Measurements from ENCODE around the gene AP4S1. TPM values are rescaled to one million over a fixed set of nuclear protein-coding genes. Genes with fewer than 3 reads are reported as not detected.

The AP4S1 gene
- total and polyA plus RNA-seq, 8 donors: 0.45 to 15.6 (median 5.0) TPM; not detected in 1

DNA sequence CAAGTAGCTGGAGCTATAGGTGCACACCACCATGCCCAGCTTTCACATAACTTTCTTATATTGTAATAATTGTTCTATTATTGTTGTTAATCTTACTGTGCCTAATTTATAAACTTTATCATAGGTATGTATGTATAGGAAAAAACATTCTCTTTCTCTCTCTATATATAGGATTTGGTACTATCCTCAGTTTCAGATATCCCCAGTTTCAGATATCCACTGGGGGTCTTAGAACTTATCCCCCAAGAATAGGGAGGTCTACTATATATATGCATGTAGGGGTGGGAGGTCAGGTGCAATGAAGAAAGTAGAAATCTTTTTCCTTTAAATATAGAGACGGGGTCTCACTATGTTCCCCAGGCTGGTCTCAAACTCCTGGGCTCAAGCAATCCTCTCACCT lies 71.6 kb downstream of the AP4S1 start:
- Histone ChIP-seq H3K4me3 (no peak overlapping the region), H3K36me3 (peaks cover 33 to 59% (median 58%) of the 10 kb centered on the region in 4 donors), H3K9me3 (no peaks in the 10 kb centered on the region), H3K27ac (no peak overlapping the region), H3K27me3 (no peaks in the 10 kb centered on the region), H3K4me1 (peaks cover 0 to under 1% (median 0%) of the 10 kb centered on the region in 4 donors)
- WGBS, 5 donors: 95 to 100% (median 100%) methylated on average over 1 of the region's 1 CpG
- no peak for TF ChIP-seq POLR2AphosphoS5 (IDR thresholded peaks at IDR 0.05)
- no peak for TF ChIP-seq POLR2A (IDR thresholded peaks at IDR 0.05)
- TF ChIP-seq, protein P1, sequence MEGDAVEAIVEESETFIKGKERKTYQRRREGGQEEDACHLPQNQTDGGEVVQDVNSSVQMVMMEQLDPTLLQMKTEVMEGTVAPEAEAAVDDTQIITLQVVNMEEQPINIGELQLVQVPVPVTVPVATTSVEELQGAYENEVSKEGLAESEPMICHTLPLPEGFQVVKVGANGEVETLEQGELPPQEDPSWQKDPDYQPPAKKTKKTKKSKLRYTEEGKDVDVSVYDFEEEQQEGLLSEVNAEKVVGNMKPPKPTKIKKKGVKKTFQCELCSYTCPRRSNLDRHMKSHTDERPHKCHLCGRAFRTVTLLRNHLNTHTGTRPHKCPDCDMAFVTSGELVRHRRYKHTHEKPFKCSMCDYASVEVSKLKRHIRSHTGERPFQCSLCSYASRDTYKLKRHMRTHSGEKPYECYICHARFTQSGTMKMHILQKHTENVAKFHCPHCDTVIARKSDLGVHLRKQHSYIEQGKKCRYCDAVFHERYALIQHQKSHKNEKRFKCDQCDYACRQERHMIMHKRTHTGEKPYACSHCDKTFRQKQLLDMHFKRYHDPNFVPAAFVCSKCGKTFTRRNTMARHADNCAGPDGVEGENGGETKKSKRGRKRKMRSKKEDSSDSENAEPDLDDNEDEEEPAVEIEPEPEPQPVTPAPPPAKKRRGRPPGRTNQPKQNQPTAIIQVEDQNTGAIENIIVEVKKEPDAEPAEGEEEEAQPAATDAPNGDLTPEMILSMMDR (IDR thresholded peaks at IDR 0.05): no peak
- no peak for TF ChIP-seq EP300 (IDR thresholded peaks at IDR 0.05)
- intact Hi-C loops (cut with DNase I; ENCODE audit: low total_unique reads): no loop called here
- no peak for DNase-seq

DNA sequence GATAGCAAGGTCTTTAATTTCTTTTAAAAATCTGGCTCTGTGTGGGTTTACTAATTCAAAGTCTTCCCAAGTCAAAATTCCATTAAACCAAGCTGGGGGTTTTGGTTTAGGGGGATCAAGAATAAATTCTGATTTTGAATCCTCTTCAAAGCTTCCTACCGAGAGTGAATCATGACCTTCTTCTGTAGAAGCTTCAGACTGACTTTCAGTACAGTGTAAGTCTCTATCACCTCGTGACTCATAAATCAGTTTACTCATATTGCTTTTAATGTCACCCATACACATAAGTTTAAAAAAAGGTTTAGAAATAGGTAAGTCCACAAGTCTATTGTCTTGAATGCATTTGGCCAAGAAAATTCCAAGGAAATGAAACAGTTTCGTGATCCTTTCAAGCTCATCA lies 81.3 kb downstream of the AP4S1 start:
- no peaks in the 10 kb centered on the region for H3K4me1 ChIP-seq
- DNase-seq: no peak
- H3K4me3 ChIP-seq: no peak overlapping the region
- H3K27me3 ChIP-seq: no peaks in the 10 kb centered on the region
- peaks cover 67 to 100% (median 100%) of the 10 kb centered on the region in 4 donors for H3K36me3 ChIP-seq
- no peaks in the 10 kb centered on the region for H3K9me3 ChIP-seq
- 75 to 93% (median 84%) methylated on average over 3 of the region's 3 CpGs for WGBS, 5 donors
- intact Hi-C loops (cut with DNase I; ENCODE audit: low total_unique reads): no loop called here
- TF ChIP-seq EP300 (IDR thresholded peaks at IDR 0.05): no peak
- H3K27ac ChIP-seq: no peak overlapping the region

DNA sequence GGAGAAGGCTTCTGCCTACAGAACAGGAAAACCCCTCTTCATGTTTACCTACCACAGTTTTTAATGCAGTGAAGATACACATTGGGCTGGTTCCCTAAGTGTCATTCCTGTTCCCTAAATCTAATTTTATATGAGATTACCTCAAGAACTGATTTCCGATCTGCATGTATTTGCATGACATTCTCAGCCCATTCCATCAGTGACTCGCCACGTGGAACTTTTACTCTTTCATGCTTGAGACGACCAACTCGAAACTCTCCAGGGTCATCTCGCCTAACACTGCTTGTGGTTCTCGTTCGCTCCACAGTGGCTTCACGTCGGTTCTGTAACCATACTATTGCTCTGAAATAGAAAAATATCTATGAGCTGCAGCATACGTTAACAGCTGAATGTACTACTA lies 83.8 kb downstream of the AP4S1 start:
- no peaks in the 10 kb centered on the region for H3K9me3 ChIP-seq
- no peak for DNase-seq
- no peaks in the 10 kb centered on the region for H3K4me1 ChIP-seq
- H3K27ac ChIP-seq: no peak overlapping the region
- peaks cover 58 to 100% (median 100%) of the 10 kb centered on the region in 4 donors for H3K36me3 ChIP-seq
- H3K27me3 ChIP-seq: no peaks in the 10 kb centered on the region
- 91 to 95% (median 94%) methylated on average over 11 of the region's 11 CpGs for WGBS, 5 donors
- H3K4me3 ChIP-seq: no peak overlapping the region
- intact Hi-C loops (cut with DNase I; ENCODE audit: low total_unique reads): no loop called here
- TF ChIP-seq EP300 (IDR thresholded peaks at IDR 0.05) (no peak), POLR2A (IDR thresholded peaks at IDR 0.05) (no peak), POLR2AphosphoS5 (IDR thresholded peaks at IDR 0.05) (no peak)
- TF ChIP-seq, protein P1 (IDR thresholded peaks at IDR 0.05): no peak

DNA sequence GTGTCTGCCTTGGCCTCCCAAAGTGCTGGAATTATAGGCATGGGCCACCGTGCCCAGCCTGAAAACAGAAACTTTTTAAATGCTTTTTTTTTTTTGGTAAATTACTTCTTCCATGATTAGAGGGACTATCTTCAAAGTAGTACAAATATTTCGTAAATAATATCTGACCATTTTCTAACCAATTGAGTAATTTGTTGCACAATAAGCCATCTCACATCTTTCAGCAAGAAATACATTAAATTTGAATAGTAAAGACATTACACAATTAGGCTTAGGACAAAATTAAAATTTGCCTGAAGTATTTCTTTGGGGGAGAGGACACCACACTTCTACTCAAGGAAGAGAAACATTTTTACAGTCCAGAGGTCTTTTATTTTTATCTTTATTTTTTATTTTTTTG lies 85.4 kb downstream of the AP4S1 start:
- Histone ChIP-seq H3K4me3 (no peak overlapping the region), H3K36me3 (peaks cover 53 to 100% (median 100%) of the 10 kb centered on the region in 4 donors), H3K27me3 (no peaks in the 10 kb centered on the region), H3K4me1 (no peaks in the 10 kb centered on the region), H3K27ac (no peak overlapping the region), H3K9me3 (no peaks in the 10 kb centered on the region)
- WGBS, 5 donors: 93 to 98% (median 94%) methylated on average over 2 of the region's 2 CpGs
- intact Hi-C loops (cut with DNase I; ENCODE audit: low total_unique reads): no loop called here
- TF ChIP-seq POLR2A (IDR thresholded peaks at IDR 0.05) (no peak), POLR2AphosphoS5 (IDR thresholded peaks at IDR 0.05) (no peak), EP300 (IDR thresholded peaks at IDR 0.05) (no peak)
- TF ChIP-seq, protein P1 (IDR thresholded peaks at IDR 0.05): no peak
- no peak for DNase-seq

DNA sequence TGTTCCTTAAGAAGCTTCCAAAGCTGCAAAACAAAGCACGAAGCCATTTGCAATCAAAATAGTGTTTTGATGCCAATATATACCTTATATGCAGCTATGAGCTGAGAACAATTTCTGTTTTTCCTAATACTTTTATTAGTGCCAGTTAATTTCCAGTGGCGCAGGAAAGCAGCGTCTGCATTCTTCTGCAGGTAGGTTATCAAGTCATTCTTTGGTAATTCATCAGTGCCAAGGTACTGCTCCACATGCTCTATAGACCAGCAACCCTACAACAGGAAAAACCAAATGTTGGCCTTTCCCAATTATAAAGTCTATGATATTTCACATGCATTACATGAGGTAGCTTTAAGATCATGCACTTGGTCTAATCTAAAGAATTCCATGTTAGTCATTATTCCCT lies 88.3 kb downstream of the AP4S1 start:
- H3K9me3 ChIP-seq: no peaks in the 10 kb centered on the region
- no peak for TF ChIP-seq EP300 (IDR thresholded peaks at IDR 0.05)
- TF ChIP-seq, protein P1 (IDR thresholded peaks at IDR 0.05): no peak
- no peak for TF ChIP-seq POLR2A (IDR thresholded peaks at IDR 0.05)
- TF ChIP-seq POLR2AphosphoS5 (IDR thresholded peaks at IDR 0.05): no peak
- H3K36me3 ChIP-seq: peaks cover 66 to 100% (median 100%) of the 10 kb centered on the region in 4 donors
- DNase-seq: no peak
- intact Hi-C loops (cut with DNase I; ENCODE audit: low total_unique reads): no loop called here
- no peaks in the 10 kb centered on the region for H3K4me1 ChIP-seq
- H3K27ac ChIP-seq: no peak overlapping the region
- H3K27me3 ChIP-seq: no peaks in the 10 kb centered on the region
- no peak overlapping the region for H3K4me3 ChIP-seq
- WGBS, 5 donors: 79 to 97% (median 94%) methylated on average over 3 of the region's 3 CpGs

All from stomach (tissue), 9 donors.